CD4-positive, alpha-beta T cell treated with Interleukin-17A for 4 hours (primary cell): Measurements from ENCODE around the gene B9D1.
A peak's percentile ranks its signal among the peaks of the same experiment; 100 is the strongest.

Experiments
- DNase-seq: peaks from one replicate; pipeline ENCODE4 v3.0.0-alpha.2; 2020; ENCODE audit warnings: mixed read lengths

The B9D1 gene

DNA sequence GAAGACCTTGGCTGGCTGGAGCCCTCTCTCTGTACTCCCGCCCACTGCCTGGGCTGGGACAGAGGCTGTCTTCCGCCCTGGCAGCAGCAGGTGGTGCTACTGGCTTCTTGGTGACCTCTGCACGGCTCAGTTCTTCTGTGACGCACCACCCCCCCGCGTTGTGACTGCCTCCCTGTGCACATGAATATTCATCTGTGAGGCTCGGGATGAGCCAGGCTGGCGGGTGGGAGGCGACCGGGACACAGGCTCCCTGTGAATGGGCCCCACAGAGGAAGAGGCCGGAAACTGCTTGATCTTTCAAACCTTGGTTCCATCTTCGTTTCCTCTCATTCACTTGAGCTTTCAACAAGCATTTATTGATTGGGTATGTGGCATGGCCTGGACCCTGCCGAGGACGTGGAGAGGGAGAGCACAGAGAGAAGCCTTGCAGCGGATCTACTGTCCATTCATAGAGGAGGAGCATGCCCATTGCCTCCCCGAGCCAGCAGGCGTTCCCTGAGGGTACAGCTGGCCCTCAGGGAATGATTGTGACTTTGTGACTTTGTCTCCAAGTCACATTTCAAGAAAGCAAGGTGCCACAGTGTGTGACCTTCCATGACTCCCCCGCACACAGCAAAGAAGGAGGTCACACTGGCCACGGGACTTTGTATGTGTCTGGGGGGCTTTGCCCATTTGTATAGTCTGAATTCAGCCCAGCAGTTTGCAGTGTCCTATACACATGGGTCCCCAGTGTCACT is 45.0 kb downstream of the B9D1 start:
- DNase-seq: no peak

DNA sequence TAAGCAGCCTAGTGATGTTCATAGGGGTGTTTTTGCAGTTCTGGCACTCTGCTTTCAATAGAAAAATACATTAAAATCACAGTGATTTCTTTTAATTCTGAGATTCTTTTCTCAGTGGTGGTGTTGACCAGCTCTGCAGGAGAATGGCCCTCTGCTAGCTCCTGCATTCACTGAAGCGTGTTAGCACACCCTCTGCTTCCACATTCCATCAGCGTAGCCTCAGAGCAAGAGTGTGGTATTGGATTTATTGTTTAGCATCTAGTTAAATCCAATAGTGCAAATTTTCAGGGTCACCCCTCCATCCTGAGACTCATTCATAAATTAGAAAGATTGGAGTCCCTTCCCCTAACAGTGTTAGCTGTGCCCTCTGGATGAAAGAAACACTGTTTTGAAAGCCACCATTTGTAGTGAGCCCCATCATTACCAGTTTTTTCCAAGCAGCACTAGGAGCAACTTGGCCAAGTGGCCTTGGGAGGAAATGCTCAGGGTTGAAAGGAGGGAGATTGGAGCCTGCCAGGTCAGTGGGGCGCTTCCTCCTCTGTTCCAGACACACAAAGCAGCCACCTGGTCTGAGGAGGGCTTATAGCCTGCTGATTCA is 45.7 kb downstream of the B9D1 start:
- no peak for DNase-seq

DNA sequence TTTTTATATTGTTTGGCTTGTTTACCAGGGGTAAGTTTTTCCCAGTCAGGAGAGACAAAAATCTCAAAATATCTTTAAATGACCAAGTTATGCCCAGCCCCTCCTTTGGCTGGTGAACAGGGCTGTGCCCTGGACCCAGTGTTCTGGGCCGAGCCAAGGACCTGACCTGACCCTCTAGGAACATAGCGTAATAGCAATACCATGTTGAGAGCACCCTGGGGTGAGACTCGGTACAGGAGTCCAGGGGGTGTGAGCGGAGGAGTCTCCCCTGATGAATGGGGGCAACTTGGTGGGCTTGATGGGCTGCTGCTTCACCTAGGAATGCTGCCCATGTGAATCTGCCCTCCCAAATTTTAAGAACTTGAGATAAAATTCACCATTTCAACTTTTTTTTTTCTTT is 47.4 kb downstream of the B9D1 start:
- DNase-seq: no peak

DNA sequence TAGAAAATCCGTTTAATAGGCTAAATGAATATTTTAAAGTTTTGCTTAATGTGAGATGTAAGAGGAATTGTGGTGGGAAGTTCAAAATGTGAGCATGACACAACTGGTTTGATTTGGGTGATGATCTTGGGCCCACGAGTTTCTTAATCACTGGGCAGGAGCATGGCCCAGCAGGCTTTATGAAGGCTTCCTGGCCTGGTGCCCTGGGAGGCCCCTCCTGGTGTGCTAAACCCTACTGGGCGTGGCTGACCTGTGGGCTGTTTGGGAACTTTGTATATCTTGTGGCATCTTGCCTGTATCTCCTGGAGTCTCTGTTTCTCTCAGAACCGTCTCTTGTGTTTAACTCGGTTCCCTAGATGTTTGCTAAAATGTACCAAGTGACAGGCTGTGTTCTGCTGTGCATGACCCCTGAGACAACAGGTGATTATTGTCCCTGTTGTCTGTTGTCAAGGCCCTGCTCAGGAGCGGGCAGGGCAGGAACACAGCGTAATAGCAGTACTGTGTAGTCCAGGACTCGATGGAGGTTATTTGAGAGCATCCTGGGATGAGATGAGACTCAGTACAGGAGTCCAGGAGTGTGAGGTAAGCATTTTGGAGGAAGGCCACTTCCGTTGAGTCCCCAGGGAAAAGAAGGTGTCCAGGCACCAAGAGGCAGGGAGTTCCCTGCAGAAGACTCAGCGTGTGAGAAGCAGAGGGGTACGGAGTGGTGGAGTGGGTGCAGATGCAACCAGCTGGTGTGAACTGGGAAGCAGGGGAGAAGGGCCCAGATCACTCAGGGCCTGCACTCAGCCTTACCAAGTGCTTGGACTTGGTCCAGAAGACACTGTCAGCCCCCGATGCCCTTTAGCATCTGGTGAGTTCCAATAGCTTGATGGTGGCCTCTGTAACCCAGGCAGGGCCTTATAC is 48.5 kb downstream of the B9D1 start:
- no peak for DNase-seq

DNA sequence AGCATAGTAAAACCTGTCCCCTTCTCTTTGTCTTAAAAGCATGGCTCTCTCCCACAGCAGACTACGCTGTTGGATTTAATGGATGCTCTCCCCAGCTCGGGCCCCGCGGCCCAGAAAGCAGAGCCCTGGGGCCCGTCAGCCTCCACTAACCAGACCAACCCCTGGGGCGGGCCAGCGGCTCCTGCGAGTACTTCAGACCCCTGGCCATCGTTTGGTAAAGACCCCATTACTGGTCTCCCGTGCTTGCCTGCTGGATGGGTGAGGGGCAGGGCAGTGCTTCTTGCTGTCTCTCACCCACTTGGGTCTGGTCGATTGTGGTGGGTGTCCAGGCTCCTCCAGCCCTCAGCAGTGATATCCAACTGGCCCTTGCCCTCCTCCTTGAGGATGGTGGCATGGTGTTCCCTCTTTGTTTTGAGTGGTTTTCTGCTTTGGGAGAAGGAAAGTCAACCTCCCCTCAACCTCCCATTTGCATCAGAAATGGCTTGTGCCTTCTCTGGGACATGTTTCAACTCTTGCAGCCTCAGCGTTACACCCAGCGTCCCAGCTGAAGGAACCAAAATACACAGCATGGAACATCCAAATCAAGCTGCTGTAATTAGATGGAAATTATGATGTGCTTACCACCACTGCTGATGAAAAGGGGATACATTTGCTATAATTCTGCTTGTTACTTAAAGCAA is 49.3 kb downstream of the B9D1 start:
- DNase-seq: no peak

DNA sequence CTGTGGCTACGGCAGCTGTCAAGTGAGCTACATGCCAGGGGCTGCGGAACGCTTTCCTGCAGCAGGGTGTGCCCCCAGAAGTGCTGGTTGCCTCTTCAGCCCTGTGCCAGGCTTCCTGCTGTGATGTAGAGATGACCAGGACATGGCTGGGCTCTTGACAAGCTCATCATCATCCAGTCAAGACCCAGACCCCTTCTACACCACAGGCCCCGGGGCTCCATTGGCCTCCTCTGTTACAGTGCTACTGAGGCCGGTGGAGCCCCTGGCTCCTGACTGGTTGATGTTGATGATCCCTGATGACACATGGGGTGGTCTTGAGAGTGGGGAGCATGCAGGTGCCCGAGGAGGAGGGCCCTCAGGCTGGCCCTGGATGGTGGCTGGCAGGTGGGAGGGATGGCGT is 50.1 kb downstream of the B9D1 start:
- no peak for DNase-seq

DNA sequence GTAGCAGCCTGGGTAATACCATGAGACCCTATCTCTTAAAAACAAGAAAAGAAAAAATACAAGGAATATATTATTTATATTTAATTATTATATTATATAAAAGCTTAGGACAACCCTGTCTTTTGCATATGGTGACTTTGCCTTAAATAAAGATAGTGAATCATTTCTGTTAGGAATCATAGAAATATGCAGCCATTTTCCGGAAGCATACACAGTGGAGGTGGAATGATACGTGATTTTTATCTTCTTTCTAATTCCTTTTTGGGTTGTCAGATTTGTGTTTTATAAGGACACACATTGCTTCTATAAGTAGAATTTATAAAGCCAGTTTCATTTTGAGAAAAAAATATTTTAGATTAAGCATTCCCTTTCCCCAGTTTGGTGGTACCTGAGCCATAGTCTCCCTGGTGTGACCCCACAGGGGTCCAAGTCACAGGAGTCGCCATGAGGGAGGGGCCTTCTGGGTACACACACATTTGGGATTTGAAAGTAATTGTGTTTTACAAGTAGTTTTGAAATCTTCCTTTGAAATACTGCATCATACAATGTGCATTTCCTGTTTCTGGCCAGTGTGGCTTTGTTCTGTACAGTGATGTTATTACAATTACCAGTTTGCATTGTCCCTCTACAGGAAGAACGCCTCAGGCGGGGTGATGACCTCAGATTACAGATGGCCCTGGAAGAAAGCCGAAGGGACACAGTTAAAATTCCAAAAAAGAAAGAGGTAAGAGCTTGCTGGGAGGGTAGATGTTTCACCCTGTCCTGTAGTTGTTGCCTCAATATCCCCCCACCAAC is 50.9 kb downstream of the B9D1 start:
- no peak for DNase-seq

DNA sequence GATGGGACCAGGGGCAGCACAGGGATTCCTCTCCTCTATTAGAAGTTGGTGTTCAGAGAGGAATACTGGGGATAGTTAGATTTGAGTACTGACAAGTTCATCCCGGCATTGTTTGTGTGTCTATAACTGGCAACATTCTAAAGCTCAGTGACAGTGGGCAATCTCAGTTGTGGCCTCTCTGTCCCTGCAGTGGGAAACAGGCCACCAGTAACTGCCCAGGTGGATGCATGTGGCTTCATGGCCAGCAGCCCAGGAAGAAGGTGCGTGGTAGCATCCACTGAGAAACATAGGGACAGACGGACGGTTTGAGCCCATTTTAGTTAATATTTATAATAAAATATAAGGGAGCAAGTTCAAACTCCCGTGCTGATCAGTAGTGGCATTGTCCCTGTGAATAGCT is 51.5 kb downstream of the B9D1 start:
- no peak for DNase-seq

DNA sequence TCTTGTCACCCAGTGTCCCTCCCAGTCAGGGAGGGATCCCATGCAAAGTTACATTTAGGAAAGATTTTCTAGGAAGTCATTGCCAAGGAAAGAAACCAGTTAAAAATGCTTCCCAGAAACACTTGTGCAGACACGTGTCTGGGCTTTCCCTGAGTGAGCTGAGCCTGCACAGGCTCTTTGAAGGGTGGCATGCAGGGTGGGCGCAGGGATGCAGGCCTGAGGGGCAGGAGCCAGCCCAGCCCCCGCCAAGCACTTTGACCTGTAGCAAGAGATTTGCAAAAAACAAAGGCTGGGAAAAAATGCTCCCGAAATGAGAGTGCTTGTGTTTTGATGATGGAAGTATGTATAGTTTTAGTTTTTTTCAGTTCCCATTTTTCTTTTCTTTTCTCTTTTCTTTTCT is 52.4 kb downstream of the B9D1 start:
- no peak for DNase-seq

DNA sequence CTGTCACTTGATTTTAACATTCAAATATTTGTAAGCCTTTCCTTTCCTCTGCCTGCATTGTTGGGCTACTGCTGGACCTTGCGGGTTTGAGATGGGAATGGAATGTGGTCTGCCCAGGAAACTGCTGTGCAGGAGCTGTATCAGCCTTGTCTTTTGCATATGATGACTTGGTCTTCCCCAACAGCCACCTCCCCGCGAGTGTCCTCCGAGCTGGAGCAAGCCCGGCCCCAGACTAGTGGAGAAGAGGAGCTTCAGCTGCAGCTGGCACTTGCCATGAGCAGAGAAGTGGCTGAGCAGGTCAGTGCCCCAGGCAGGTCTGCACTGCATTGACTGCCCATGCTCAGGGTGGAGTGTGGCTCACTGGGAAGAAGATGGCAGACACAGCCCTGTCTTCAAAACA is 52.8 kb downstream of the B9D1 start:
- DNase-seq: no peak

DNA sequence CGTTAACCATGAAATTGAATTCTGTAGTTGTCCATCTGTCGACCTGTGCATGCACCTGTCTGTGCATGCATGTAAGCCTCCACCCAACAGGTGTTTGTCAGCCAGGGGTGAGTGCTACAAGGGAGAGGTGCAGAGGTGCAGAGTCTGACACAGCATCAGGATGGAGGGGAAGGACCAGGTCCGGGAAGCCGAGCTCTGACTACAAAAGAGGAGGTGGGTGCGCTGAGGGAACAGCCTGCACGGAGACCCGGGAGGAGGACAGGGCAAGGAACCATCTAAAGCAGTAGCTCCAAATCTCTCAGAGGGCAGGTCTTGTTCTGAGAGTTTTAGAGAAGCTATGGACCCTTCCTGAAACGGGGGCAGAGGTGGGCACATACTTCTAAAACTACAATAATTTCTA is 54.1 kb downstream of the B9D1 start:
- DNase-seq: no peak

DNA sequence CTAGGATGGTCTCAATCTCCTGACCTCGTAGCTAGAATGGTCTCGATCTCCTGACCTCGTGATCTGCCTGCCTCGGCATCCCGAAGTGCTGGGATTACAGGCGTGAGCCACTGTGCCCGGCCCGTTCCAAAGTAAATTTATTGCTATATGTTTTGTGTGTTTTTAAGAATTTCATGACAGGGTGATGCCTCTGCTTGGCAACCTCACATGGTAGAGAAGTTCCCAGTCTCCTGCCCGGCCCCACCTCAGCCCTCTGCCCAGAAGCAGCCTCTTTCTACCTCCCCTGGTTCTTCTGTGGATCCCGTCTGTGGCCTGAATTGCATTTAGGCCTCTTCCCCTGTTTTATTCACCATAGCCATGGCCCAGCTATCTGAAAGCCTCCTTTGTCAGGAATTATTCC is 55.0 kb downstream of the B9D1 start:
- no peak for DNase-seq

DNA sequence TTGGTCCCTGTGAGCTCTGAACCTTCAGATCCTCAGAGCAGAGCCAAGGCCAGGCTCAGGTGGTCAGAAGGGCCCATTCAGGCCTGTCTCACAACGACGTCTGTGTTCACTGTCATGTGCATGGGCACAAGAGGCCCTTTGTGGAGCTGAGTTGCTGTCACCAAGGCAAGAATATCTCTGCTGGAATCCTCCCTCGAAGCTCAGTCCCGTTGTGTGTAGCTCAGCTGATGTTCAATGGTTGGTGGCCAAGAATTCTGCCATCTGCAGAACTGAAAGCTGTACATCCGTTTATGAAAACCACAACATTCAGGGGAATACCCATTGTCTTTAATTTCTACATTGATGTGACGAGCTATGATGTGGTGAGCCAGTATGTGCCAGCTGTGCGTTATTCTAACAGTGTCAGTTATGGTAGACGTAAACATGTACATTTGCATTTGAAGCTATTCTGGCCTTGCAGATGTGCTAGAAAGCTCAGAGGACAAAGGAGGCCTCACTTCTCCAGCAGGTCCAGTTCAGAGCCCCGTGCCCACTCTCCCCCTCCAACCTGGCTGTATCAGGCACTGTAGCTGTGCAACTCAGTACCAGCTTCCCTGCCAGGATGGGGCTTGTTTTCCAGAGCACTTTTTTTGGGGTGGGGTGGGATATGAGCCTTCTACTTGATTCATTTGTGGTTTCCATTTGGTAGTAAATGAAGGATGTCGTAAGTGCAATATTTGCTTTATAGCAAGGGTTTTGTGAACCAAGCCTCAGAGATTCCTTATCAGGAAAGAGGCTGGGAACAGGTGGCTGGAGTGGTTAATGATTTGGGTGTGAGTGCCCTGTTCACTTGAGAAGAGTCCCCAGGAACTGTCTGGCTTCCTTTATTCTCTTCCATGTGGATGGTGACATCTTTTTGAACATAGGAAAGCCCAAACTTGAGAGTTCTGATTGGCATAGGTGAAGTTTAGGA is 56.1 kb downstream of the B9D1 start:
- peak; percentile 14 for DNase-seq

DNA sequence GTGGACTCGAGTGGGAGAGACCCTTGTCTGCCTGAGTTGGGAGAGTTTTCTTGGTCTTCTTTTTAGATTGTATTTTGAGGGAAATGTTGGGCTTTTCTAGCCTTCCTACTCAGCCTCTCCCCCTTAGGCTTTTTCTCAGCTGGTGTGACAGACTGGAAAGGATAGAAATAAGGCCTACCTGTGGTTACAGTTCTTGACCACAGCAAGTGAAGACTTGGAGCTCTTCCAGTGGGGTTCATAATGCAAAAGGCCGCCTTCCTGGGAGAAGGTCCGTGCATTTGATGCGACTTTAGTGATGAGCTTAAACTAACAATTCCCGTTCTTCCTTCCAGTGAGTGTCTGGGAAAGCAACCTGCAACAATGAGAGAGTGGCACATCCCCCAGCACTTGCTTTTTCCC is 56.8 kb downstream of the B9D1 start:
- no peak for DNase-seq

DNA sequence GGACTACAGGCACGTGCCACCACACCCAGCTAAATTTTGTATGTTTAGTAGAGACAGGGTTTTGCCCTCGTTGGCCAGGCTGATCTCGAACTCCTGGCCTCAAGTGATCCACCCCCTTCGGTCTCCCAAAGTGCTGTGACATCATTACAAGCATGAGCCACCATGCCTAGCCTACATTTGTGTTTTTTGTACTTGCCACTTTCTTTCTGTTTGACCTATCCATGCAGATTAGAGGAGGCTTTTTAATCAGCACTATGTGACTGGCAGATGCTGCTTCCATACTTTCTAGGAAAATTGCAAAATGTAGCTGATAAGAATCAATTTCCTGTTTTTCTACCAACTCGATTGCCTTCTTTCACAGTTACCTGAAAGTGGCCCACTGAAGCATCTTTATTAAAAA is 57.3 kb downstream of the B9D1 start:
- no peak for DNase-seq

DNA sequence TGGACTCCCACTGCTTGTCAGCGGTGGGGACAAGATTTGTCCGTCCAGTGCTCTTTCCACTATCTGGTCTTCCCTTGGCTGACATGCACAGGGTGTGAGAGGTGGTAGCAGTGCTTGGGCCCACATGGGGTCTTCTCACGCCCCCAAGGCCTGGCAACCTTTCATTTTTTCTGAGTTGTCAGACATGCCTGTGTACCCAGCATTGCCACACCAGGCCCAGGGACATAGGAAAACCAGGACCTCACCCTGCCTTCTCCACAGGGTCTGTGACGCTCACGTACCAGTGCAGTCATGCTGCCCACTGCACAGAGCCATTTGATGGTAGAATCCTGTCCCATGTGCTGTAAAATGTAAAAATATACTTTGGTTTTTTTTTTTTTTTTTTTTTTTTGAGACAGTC is 57.8 kb downstream of the B9D1 start:
- no peak for DNase-seq

DNA sequence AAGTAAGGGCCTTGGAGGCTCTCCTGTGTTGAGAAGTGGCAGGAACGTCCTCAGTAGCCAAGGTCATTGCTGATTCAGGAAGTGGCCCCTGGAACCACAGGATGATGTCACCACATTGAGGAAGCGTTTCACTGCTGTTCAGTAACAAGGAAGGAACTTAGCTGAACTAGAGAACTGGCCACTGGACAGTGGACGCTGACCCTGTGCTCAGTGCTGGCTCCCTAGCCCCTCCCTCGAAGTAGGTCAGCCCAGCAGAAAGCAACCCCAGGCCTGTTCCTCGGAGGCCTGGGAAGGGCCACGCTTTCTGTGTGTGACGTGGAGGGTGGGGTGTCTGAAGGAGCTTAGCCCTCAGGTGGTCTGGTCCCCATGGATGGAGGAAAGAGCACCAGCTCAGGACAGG is 58.3 kb downstream of the B9D1 start:
- DNase-seq: no peak

DNA sequence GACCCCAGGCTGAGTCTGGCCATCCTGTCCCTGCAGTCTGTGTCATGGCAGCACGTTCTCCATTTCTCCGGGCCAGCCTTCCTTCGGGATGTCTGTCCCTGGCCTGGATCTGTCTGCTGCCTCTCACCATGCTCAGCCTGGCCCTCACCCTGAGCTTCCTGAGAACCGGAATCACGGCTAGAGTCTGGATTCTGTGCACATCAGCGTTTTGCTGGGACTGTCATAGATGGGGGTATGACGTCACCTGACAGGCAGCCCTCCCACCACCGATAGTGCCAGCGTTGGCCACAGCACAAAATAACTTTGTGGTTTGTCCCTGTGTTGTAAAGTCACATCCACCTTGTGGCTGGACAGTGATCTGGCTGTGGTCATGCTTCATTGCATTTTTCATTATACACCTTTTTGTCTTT is 59.2 kb downstream of the B9D1 start:
- DNase-seq: no peak

DNA sequence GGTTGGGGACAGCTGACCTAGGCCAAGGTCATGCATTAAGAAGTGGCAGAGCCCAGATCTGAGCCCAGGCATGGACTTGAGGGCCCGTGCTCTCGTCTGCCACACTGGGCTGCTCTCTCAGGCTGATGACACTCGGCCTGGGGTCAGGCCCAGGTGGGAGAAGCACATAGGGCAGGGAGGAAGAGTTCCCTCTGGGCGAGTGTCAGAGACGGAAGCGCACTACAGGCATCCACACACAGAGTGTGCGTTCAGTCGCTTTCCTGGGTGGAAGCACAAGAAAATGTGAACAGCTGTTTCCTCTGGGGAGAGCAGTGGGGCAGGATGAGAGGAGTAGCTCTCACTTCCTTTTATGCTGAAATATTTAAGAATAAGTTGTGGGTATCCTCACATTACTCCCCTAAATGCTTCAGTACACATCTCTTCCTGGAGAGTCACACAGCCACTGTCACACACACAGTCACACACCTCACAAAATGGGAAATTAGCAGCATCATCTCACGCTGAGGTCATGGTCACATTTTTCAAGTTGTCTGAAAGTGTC is 59.7 kb downstream of the B9D1 start:
- no peak for DNase-seq

DNA sequence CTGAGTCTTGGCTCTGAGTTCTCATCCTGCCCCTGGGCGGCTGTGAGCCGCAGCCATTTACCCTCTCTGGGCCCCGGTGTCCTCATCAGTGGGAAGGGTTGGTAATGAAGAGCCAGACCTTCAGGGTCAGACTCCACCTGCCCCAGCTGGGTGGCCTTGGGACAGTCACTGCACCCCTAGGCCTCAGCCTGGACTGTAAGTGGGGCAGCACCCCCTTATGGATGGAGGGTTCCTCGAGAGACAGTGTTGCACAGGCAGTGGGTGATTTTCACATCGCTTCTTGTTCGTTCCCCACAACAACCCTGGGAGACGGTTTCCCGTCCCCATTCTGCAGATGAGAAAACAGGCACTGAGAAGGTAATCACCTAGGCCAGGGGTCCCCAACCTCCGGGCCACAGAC is 60.5 kb downstream of the B9D1 start:
- no peak for DNase-seq
